C4-2B (cell line): ENCODE data around the gene GMNC.

Source experiments
- CTCF ChIP-seq: fragments of 450-650 bp; conservative IDR thresholded peaks from 2 replicates; pipeline ENCODE4 v1.5.1; 2017; ENCODE audit warnings: mild to moderate bottlenecking
- ZFX ChIP-seq: fragments of 450-650 bp; IDR thresholded peaks from 2 replicates; pipeline ENCODE4 v1.6.1; 2017

GRCh38 chr3:190886945-190887344 lies 24.5 kb upstream of the GMNC start:
- no peak for TF ChIP-seq CTCF
- TF ChIP-seq ZFX: no peak
